Lower leg skin (tissue), 4 donors: ENCODE data around the gene ARHGAP44. TPM values are rescaled to one million over a fixed set of nuclear protein-coding genes. Genes with fewer than 3 reads are reported as not detected.

Source experiments
- DNase-seq, 2 donors: peaks; one replicate each; pipeline ENCODE4 v3.0.0-alpha.2; 2019; ENCODE audit warnings: low spot score in 2 of 2
- H3K4me3 ChIP-seq: fragments of 200-600 bp; sonication (generic); 2 replicates; pipeline ENCODE4 v1.5.1; 2017; ENCODE audit warnings: mild to moderate bottlenecking, low read depth; ENCODE audit not compliant: poor library complexity, severe bottlenecking
- POLR2A ChIP-seq, 2 donors: fragments of 450-650 bp; IDR thresholded peaks; one replicate each; pipeline ENCODE4 v1.6.1; 2016 to 2017; ENCODE audit warnings: antibody characterized with exemption in 2 of 2, mild to moderate bottlenecking in 1 of 2, moderate library complexity in 1 of 2
- WGBS, 2 donors: methylation state at CpG; one replicate each; pipeline ENCODE4 v1.1.5; 2018; 5-methylcytosine and 5-hydroxymethylcytosine counted together
- intact Hi-C: fragments of 100-400 bp; cut with DNase I; formaldehyde crosslinking; loops from one replicate; pipeline ENCODE4 v1.15.0; 2023; ENCODE audit warnings: low total_unique reads
- total RNA-seq, 4 donors: library from RNA; depleted of rRNA; stranded (reverse); fragments of >200 nt; gene quantifications; one replicate each; pipeline ENCODE4 v1.1.0, GENCODE V29; 2016
- TF ChIP-seq, protein P1 (sequence below), 3 donors: fragments of 450-650 bp; IDR thresholded peaks; one replicate each; pipeline ENCODE4 v1.5.1; 2016; ENCODE audit warnings: antibody characterized with exemption in 3 of 3, mild to moderate bottlenecking in 3 of 3, moderate library complexity in 2 of 3

The ARHGAP44 gene
- total RNA-seq, 4 donors from 2014 or later, result 2.9 to 8.0 (median 3.0) TPM

DNA sequence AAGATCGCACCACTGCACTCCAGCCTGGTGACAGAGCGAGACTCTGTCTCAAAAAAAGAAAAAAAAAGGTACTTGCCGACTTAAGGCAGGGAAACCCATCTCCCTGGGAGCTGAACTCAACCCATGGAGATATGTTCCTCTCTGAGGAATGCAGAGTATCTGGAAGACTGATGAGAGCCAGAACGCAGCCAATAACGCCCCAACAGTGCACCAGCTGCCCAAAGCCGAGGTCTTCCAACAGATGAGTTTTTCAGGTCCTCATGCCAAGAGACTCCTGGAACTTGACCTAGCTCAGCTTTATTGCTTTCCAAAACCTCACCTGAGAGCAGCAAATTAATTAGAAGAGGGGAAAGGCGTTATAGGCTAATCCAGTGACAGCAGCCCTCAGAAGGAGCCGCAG is 219.2 kb downstream of the ARHGAP44 start:
- WGBS, 2 donors, result 88 to 91% methylated on average over 8 of the region's 8 CpGs
- DNase-seq, result no peak
- intact Hi-C loops, result no loop called here
- TF ChIP-seq, protein P1, sequence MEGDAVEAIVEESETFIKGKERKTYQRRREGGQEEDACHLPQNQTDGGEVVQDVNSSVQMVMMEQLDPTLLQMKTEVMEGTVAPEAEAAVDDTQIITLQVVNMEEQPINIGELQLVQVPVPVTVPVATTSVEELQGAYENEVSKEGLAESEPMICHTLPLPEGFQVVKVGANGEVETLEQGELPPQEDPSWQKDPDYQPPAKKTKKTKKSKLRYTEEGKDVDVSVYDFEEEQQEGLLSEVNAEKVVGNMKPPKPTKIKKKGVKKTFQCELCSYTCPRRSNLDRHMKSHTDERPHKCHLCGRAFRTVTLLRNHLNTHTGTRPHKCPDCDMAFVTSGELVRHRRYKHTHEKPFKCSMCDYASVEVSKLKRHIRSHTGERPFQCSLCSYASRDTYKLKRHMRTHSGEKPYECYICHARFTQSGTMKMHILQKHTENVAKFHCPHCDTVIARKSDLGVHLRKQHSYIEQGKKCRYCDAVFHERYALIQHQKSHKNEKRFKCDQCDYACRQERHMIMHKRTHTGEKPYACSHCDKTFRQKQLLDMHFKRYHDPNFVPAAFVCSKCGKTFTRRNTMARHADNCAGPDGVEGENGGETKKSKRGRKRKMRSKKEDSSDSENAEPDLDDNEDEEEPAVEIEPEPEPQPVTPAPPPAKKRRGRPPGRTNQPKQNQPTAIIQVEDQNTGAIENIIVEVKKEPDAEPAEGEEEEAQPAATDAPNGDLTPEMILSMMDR (IDR thresholded peaks at IDR 0.05), result no peak
- TF ChIP-seq POLR2A (IDR thresholded peaks at IDR 0.05), result no peak
- H3K4me3 ChIP-seq, result no peak overlapping the region

- DNase-seq, result peak in 1 of 2 donors; percentile 70
- TF ChIP-seq, protein P1 (IDR thresholded peaks at IDR 0.05), result no peak
- no peak for TF ChIP-seq POLR2A (IDR thresholded peaks at IDR 0.05)
- intact Hi-C loops, result no loop called here
- 88 to 96% methylated on average over 7 of the region's 7 CpGs for WGBS, 2 donors
- H3K4me3 ChIP-seq, result no peak overlapping the region
Observed at GRCh38 chr17:13010959-13011358, 221.7 kb downstream of the ARHGAP44 start.

GRCh38 chr17:13014801-13015200 is 225.5 kb downstream of the ARHGAP44 start:
- WGBS, 2 donors, result 96% methylated on average over 7 of the region's 7 CpGs
- no peak for TF ChIP-seq POLR2A (IDR thresholded peaks at IDR 0.05)
- TF ChIP-seq, protein P1 (IDR thresholded peaks at IDR 0.05), result no peak
- H3K4me3 ChIP-seq, result no peak overlapping the region
- peak in 1 of 2 donors; percentile 61 for DNase-seq
- intact Hi-C loops, result no loop called here

GRCh38 chr17:13016881-13017654 is 227.8 kb downstream of the ARHGAP44 start:
- WGBS, 2 donors, result 19% methylated on average over 21 of the region's 21 CpGs
- H3K4me3 ChIP-seq, result peak overlapping the region; percentile 72
- intact Hi-C loops, result no loop called here
- TF ChIP-seq POLR2A (IDR thresholded peaks at IDR 0.05), result no peak
- TF ChIP-seq, protein P1 (IDR thresholded peaks at IDR 0.05), result no peak
- peak in 1 of 2 donors; percentile 6 for DNase-seq

DNA sequence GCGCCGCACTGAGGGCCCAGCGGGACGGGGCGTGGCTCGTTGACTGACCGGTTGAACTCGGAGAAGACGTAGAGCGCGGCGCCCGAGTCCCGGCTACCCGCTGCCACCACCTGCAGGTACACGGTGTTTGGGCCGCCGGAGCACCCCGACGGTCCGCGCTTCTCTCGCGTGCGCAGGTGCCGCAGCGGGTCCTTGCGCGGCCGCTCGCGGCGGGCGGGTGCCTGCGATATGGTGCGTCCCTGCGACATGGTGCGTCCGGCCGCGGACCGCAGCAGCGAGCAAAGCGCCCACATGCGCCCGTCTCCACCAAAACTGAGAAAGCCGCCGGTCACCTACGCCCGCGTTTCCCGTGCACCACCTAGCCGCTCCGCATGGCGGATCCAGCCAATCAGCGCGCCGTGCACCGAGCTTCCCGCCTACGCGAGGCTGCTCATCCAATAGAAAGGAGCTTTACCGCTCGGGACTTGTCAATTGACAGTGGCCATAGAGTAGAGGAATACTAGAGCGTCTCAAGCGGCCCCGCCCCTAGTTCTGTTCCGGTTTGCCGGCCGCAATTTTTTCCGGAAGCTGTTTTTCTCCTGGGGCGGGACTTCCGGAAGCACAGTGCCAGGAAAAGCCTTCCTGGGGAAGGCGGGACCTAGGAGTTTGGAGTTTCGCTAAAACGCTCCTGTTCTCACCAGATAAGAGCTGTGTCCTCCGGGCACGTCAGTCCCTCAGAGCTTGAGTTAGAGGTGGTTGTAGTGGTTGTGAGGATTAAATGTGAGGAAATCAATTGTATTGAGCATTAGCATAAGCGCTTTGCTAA is 228.6 kb downstream of the ARHGAP44 start, which contains the start of gene ELAC2:
ELAC2 (minus strand) TSS at position 373 of the 805 bp plus-strand sequence; CDS start at position 293, 80 bp downstream.
- DNase-seq, result peak; percentile 99
- intact Hi-C loops, result no loop called here
- peak within 1 kb of the TSS; percentile 72 for H3K4me3 ChIP-seq
- TF ChIP-seq, protein P1 (IDR thresholded peaks at IDR 0.05), result no peak
- no peak for TF ChIP-seq POLR2A (IDR thresholded peaks at IDR 0.05)
- WGBS, 2 donors, result 0% methylated on average over 21 to 59 of the region's 79 CpGs
